ENCODE results near the gene ADSL.

GRCh38 chr22:40325315-40325714 is 21.0 kb upstream of the ADSL start:
- no peak for TF ChIP-seq CTCF (IDR thresholded peaks at IDR 0.05; ENCODE audit: insufficient read depth, low read depth, low read length)
- TF ChIP-seq EZH2 (IDR thresholded peaks at IDR 0.05; ENCODE audit: insufficient read depth, low read length), result no peak

All from astrocyte (in vitro differentiated cells and primary cell).